Naive thymus-derived CD4-positive, alpha-beta T cell (primary cell): ENCODE results near the gene TBC1D9. TPM values are rescaled to one million over a fixed set of nuclear protein-coding genes. Genes with fewer than 3 reads are reported as not detected.

Source experiments
- ATAC-seq: fragments of 150-1000 bp; cut with Tn5 transposase; 2 replicates; pipeline ENCODE4 v1.10.0; 2021; ENCODE audit warnings: mild to moderate bottlenecking, moderate library complexity
- CTCF ChIA-PET: fragments of 350-600 bp; sonication (Branson Sonifier 250); formaldehyde crosslinking; loops from one replicate; lab custom pipeline; 2021; ENCODE audit warnings: antibody characterized with exemption; lab: Charles Lee
- POLR2A ChIA-PET: fragments of 350-600 bp; sonication (Branson Sonifier 250); formaldehyde crosslinking; loops from one replicate; lab custom pipeline; 2021; ENCODE audit warnings: antibody characterized with exemption, inconsistent platforms; lab: Charles Lee
- DNase-seq, 9 donors: peaks; one replicate each; pipeline versions ENCODE4 v3.0.0 to v3.0.0-alpha.2; 2020 to 2022; ENCODE audit warnings: mixed read lengths in 1 of 9
- H3K27ac ChIP-seq: one replicate; pipeline ENCODE4 v1.7.0; 2013; ENCODE audit warnings: mild to moderate bottlenecking, low read depth, low read length, moderate library complexity
- H3K27me3 ChIP-seq, 2 donors: one replicate each; pipeline ENCODE4 v1.7.0; 2013; ENCODE audit warnings: low read length in 2 of 2, mild to moderate bottlenecking in 2 of 2, moderate library complexity in 2 of 2; ENCODE audit not compliant: control insufficient read depth in 2 of 2, insufficient read depth in 2 of 2
- H3K36me3 ChIP-seq, 3 experiments: 1 replicate in 2 of 3; 2 replicates in 1 of 3; pipeline ENCODE4 v1.7.0; 2013; ENCODE audit warnings: low read length in 3 of 3, mild to moderate bottlenecking in 3 of 3, moderate library complexity in 1 of 3; ENCODE audit not compliant: insufficient read depth in 3 of 3, control insufficient read depth in 2 of 3
- H3K4me1 ChIP-seq, 2 donors: one replicate each; pipeline ENCODE4 v1.7.0; 2013; ENCODE audit warnings: low read length in 2 of 2, mild to moderate bottlenecking in 2 of 2, moderate library complexity in 1 of 2; ENCODE audit not compliant: control insufficient read depth in 2 of 2, insufficient read depth in 2 of 2
- H3K4me3 ChIP-seq: 2 replicates; pipeline ENCODE4 v1.7.0; 2013; ENCODE audit warnings: mild to moderate bottlenecking, low read length
- H3K9me3 ChIP-seq, 3 experiments: 1 replicate in 2 of 3; 2 replicates in 1 of 3; pipeline ENCODE4 v1.7.0; 2013; ENCODE audit warnings: low read length in 3 of 3; ENCODE audit not compliant: control insufficient read depth in 2 of 3
- H3K27ac Mint-ChIP-seq, 9 donors: one replicate each; pipeline ENCODE4 v1.8.0; 2020 to 2022; ENCODE audit warnings: mixed read lengths in 9 of 9, mild to moderate bottlenecking in 8 of 9, moderate library complexity in 5 of 9, inconsistent platforms in 2 of 9
- H3K27me3 Mint-ChIP-seq, 5 donors: one replicate each; pipeline ENCODE4 v1.8.0; 2021 to 2022; ENCODE audit warnings: mixed read lengths in 5 of 5, mild to moderate bottlenecking in 1 of 5
- H3K36me3 Mint-ChIP-seq, 5 donors: one replicate each; pipeline ENCODE4 v1.8.0; 2020 to 2022; ENCODE audit warnings: mixed read lengths in 5 of 5, mild to moderate bottlenecking in 3 of 5, inconsistent platforms in 1 of 5
- H3K4me1 Mint-ChIP-seq, 7 donors: one replicate each; pipeline ENCODE4 v1.8.0; 2020 to 2022; ENCODE audit warnings: mixed read lengths in 7 of 7, mild to moderate bottlenecking in 3 of 7, inconsistent platforms in 1 of 7
- H3K4me3 Mint-ChIP-seq, 10 donors: one replicate each; pipeline ENCODE4 v1.8.0; 2020 to 2022; ENCODE audit warnings: mild to moderate bottlenecking in 10 of 10, mixed read lengths in 10 of 10, moderate library complexity in 6 of 10, inconsistent platforms in 2 of 10
- H3K9me3 Mint-ChIP-seq, 11 donors: one replicate each; pipeline ENCODE4 v1.8.0; 2020 to 2022; ENCODE audit warnings: mixed read lengths in 11 of 11, mild to moderate bottlenecking in 4 of 11, inconsistent platforms in 1 of 11, moderate library complexity in 1 of 11
- intact Hi-C, 2 donors: fragments of 100-400 bp; cut with micrococcal nuclease; formaldehyde crosslinking; loops; one replicate each; pipeline ENCODE4 v1.15.1; 2023
- polyA plus RNA-seq, 2 donors: library from polyadenylated mRNA; unstranded; fragments of 300-500 nt; fragmentation: Illumina TruSeq; gene quantifications; one replicate each; pipeline ENCODE4 v1.2.3, GENCODE V29; 2021
- total RNA-seq, 6 experiments: library from RNA in 5 of 6; stranded (reverse) in 5 of 6; gene quantifications; 1 replicate in 5 of 6; 2 replicates in 1 of 6; pipeline ENCODE4 v1.2.3 and lab custom pipeline; 2021 to 2026

Gene TBC1D9
- total and polyA plus RNA-seq, 7 experiments from 2014 or later, result 0.13 to 13.9 (median 0.49) TPM; not detected in 2

DNA sequence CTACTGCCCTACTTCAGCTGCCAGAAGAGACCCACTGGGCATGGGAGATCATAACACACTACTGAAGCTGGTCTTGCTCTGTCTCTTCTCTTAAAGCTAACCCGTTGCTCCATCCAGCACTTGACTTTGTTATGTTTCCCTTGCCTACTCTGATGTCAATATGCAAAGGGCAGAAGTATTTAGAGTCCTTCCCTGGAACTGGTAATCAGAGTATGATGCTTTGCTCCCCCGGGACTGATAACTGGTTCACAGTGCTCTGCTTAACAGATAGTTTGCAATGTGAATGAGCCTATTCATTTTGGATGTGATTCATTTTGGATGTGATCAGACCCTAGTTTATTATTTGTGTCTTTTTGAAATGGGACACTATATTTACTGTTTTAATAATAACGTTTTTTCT, 175.1 kb downstream of the TBC1D9 start:
- no peak overlapping the region for H3K27ac Mint-ChIP-seq
- ATAC-seq (no peak), DNase-seq (no peak)
- ChIA-PET POLR2A (no interaction called here), CTCF (no interaction called here)
- no peak overlapping the region for H3K4me3 Mint-ChIP-seq
- peaks cover 0 to 7% (median 0%) of the 10 kb centered on the region in 7 donors for H3K4me1 Mint-ChIP-seq
- peaks cover 0 to 5% (median 0%) of the 10 kb centered on the region in 11 donors for H3K9me3 Mint-ChIP-seq
- H3K36me3 Mint-ChIP-seq, result peaks cover 0 to 5% (median 0%) of the 10 kb centered on the region in 5 donors
- H3K27me3 Mint-ChIP-seq, result peaks cover 30 to 44% (median 40%) of the 10 kb centered on the region in 5 donors
- H3K4me1 ChIP-seq, result no peaks in the 10 kb centered on the region
- no peaks in the 10 kb centered on the region for H3K9me3 ChIP-seq
- intact Hi-C loops, result no loop called here
- no peak overlapping the region for H3K4me3 ChIP-seq
- peaks cover 0 to 5% of the 10 kb centered on the region in 2 donors for H3K27me3 ChIP-seq
- H3K27ac ChIP-seq, result no peak overlapping the region
- H3K36me3 ChIP-seq, result no peaks in the 10 kb centered on the region

DNA sequence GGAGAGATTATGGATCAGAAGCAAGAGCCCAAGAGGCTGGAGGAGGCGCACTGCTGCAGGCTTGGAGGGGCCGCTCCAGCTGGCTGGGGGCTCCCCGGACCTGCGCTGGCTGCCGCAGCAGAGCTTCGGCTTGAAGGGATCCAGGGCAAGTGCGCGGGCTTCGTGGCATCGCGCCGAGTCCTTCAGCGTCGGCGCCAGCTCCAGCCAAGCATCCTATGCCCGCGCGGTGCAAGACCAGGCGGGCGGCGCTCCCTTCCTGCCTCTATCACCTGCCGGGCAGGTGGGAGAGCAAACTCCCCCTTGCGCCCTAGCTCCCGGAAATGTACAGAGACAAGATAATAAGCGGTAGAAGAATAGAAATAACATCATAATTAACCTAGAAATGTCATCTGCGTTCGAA, 176.9 kb downstream of the TBC1D9 start:
- H3K9me3 ChIP-seq, result no peaks in the 10 kb centered on the region
- Mint-ChIP-seq H3K9me3 (peaks cover 0 to 5% (median 0%) of the 10 kb centered on the region in 11 donors), H3K27ac (no peak overlapping the region), H3K4me3 (no peak overlapping the region), H3K4me1 (peaks cover 0 to 7% (median 0%) of the 10 kb centered on the region in 7 donors), H3K27me3 (peaks cover 36 to 54% (median 51%) of the 10 kb centered on the region in 5 donors), H3K36me3 (peaks cover 0 to 5% (median 0%) of the 10 kb centered on the region in 5 donors)
- ATAC-seq, result no peak
- peaks cover 0 to 5% of the 10 kb centered on the region in 2 donors for H3K27me3 ChIP-seq
- H3K36me3 ChIP-seq, result no peaks in the 10 kb centered on the region
- no peaks in the 10 kb centered on the region for H3K4me1 ChIP-seq
- CTCF ChIA-PET, result no interaction called here
- H3K4me3 ChIP-seq, result no peak overlapping the region
- no peak for DNase-seq
- intact Hi-C loops, result no loop called here
- POLR2A ChIA-PET, result no interaction called here
- H3K27ac ChIP-seq, result no peak overlapping the region

DNA sequence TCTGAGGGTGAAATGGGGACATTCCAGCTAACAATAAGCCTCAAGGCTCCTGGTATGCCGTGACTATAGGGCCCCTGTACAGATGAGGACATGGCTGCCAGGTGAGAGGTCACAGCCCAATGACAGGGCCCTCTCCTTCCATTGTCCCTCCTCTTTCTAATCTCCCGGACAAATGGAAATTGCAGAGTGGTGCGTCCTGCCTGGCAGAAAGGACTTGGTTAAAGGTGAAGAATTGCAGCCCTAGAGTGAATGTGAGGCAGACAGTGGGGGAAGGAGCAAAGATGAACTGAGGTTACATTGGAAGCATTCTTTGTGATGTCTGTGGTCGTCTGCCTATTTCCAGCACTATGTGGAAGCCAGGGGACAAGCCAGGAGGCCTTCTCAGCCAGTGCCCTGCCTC, 180.7 kb downstream of the TBC1D9 start:
- H3K4me3 ChIP-seq, result no peak overlapping the region
- CTCF ChIA-PET, result no interaction called here
- H3K27ac Mint-ChIP-seq, result no peak overlapping the region
- H3K9me3 Mint-ChIP-seq, result peaks cover 0 to 20% (median 9%) of the 10 kb centered on the region in 11 donors
- H3K4me3 Mint-ChIP-seq, result no peak overlapping the region
- H3K4me1 Mint-ChIP-seq, result peaks cover 0 to 7% (median 0%) of the 10 kb centered on the region in 7 donors
- no peaks in the 10 kb centered on the region for H3K4me1 ChIP-seq
- ATAC-seq (no peak), DNase-seq (no peak)
- peaks cover 56 to 80% (median 74%) of the 10 kb centered on the region in 5 donors for H3K27me3 Mint-ChIP-seq
- intact Hi-C loops, result no loop called here
- H3K9me3 ChIP-seq, result no peaks in the 10 kb centered on the region
- no peak overlapping the region for H3K27ac ChIP-seq
- POLR2A ChIA-PET, result no interaction called here
- H3K27me3 ChIP-seq, result peaks cover 5 to 15% of the 10 kb centered on the region in 2 donors
- H3K36me3 Mint-ChIP-seq, result peaks cover 0 to 9% (median 0%) of the 10 kb centered on the region in 5 donors
- H3K36me3 ChIP-seq, result no peaks in the 10 kb centered on the region

DNA sequence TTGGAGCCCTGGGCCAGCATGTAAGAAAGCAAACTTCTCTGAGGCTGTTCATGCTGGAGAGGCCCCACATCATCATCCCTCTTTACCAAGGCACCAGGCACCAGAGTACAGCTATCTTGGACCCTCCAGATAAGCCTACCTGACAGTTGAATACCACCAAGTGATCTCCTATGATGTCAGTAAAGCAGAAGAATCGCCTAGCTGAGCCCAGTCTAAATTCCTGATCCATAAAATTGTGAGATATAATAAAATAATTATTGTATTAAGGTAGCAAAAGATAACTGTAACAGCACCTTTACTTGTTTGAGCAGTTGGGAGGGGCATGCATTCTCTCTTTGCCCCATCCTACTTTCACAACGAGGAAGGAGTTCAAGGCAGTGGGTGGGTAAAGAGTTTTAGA, 184.6 kb downstream of the TBC1D9 start:
- peaks cover 38 to 75% (median 64%) of the 10 kb centered on the region in 5 donors for H3K27me3 Mint-ChIP-seq
- Histone ChIP-seq H3K4me1 (peaks cover 0 to 3% of the 10 kb centered on the region in 2 donors), H3K36me3 (no peaks in the 10 kb centered on the region), H3K4me3 (no peak overlapping the region), H3K27me3 (peaks cover 5 to 21% of the 10 kb centered on the region in 2 donors), H3K9me3 (no peaks in the 10 kb centered on the region), H3K27ac (no peak overlapping the region)
- ChIA-PET POLR2A (no interaction called here), CTCF (interaction anchor here (1.5 kb wide), 1 partner anchor 211 kb away, joined by 3 read pairs; no protein-coding TSS in a partner anchor)
- intact Hi-C loops, result no loop called here
- no peak overlapping the region for H3K27ac Mint-ChIP-seq
- peaks cover 0 to 13% (median 2%) of the 10 kb centered on the region in 5 donors for H3K36me3 Mint-ChIP-seq
- no peak for ATAC-seq
- DNase-seq, result no peak
- peak overlapping the region in 1 of 10 donors; percentile 8 for H3K4me3 Mint-ChIP-seq
- peaks cover 6 to 28% (median 17%) of the 10 kb centered on the region in 7 donors for H3K4me1 Mint-ChIP-seq
- H3K9me3 Mint-ChIP-seq, result peaks cover 0 to 24% (median 11%) of the 10 kb centered on the region in 11 donors

Other genes with a start within 250 kb of the TBC1D9 start
- gene ELMOD2, start 232.2 kb downstream of the TBC1D9 start, total RNA-seq, result 10 to 100 TPM; 12.8 to 29.2 (median 17.7) TPM
- gene ELMOD2, start 232.2 kb downstream of the TBC1D9 start, polyA plus RNA-seq, result 10 to 100 TPM in 1 of 2 donors, 1 to 10 TPM in 1; 6.7 to 10.6 TPM
- gene UCP1, start 187.4 kb downstream of the TBC1D9 start, total RNA-seq, result not detected
- not detected for gene UCP1, start 187.4 kb downstream of the TBC1D9 start, polyA plus RNA-seq